Ovary (tissue), 9 donors: Measurements from ENCODE around the gene MICU2. TPM values are rescaled to one million over a fixed set of nuclear protein-coding genes. Genes with fewer than 3 reads are reported as not detected.

Source experiments
- DNase-seq, 5 donors: peaks; one replicate each; pipeline ENCODE4 v3.0.0-alpha.2; 2019 to 2020
- H3K27ac ChIP-seq, 2 donors: fragments of 200-600 bp; one replicate each; pipeline versions ENCODE4 v1.5.1 to v1.8.0; 2019 to 2022
- H3K27me3 ChIP-seq: fragments of 200-600 bp; one replicate; pipeline ENCODE4 v1.8.0; 2022
- H3K36me3 ChIP-seq: fragments of 200-600 bp; sonication (generic); one replicate; pipeline ENCODE4 v1.5.1; 2019
- H3K4me1 ChIP-seq: one replicate; pipeline ENCODE4 v1.8.1; 2013; ENCODE audit warnings: mild to moderate bottlenecking, moderate library complexity; ENCODE audit not compliant: insufficient read depth
- H3K4me3 ChIP-seq: fragments of 200-600 bp; sonication (generic); one replicate; pipeline ENCODE4 v1.5.1; 2017
- H3K9me3 ChIP-seq, 2 donors: fragments of 200-600 bp in 1 of 2; sonication (generic) in 1 of 2; one replicate each; pipeline versions ENCODE4 v1.5.1 to v1.8.1; 2013 to 2019; ENCODE audit warnings: mild to moderate bottlenecking in 1 of 2, moderate library complexity in 1 of 2
- CTCF ChIP-seq, 3 donors: fragments of 450-650 bp in 2 of 3; fragments of 200-600 bp in 1 of 3; IDR thresholded peaks; one replicate each; pipeline versions ENCODE4 v1.5.1 to v1.8.0; 2016 to 2022; ENCODE audit warnings: antibody characterized with exemption in 3 of 3, mild to moderate bottlenecking in 1 of 3
- EP300 ChIP-seq: sonication (generic); formaldehyde crosslinking; IDR thresholded peaks from one replicate; pipeline ENCODE4 v1.6.1; 2017; ENCODE audit warnings: antibody characterized with exemption
- POLR2A ChIP-seq: fragments of 450-650 bp; IDR thresholded peaks from one replicate; pipeline ENCODE4 v1.6.1; 2017; ENCODE audit warnings: antibody characterized with exemption, mild to moderate bottlenecking, moderate library complexity
- WGBS, 3 donors: extraction: QIAGEN DNeasy Blood & Tissue Kit in 1 of 3; methylation state at CpG; one replicate each; pipeline versions ENCODE4 v1.1.5 to v1.1.7; 2013 to 2017; 5-methylcytosine and 5-hydroxymethylcytosine counted together
- intact Hi-C, 4 donors: fragments of 100-400 bp; cut with DNase I; formaldehyde crosslinking; loops; one replicate each; pipeline versions ENCODE4 v1.11.0 to v1.15.1; 2022 to 2023
- polyA plus RNA-seq, 2 donors: library from polyadenylated mRNA; stranded (reverse); fragments of 200-250 nt in 1 of 2; fragments of 350-450 nt in 1 of 2; fragmentation: Illumina TruSeq in 1 of 2; extraction: RNeasy Lipid Tissue Mini Kit (QIAGEN cat#74804) in 1 of 2; gene quantifications; one replicate each; pipeline ENCODE4 v1.2.3, GENCODE V29; 2013 to 2014
- total RNA-seq, 7 donors: library from RNA; depleted of rRNA in 2 of 7; stranded (reverse); fragments of >200 nt in 2 of 7; fragmentation: NEBNext Ultra II Directional in 3 of 7; extraction: Animal tissue kit (Norgen Biotek cat#: 25700) in 3 of 7; gene quantifications; one replicate each; pipeline versions ENCODE4 v1.1.0 to v1.2.4, GENCODE V29; 2016 to 2023
- donor health status: DM: no; HTN: no; CAD: no; lungs with moderate emphysema.
- donor health status: DM: no; HTN: no; CAD: no.
- donor health status: Bipolar disorder and iron deficiency.
- donor health status: DM: yes; HTN: yes; CAD: no.
- donor health status: DM: no; HTN: no; CAD: no.
- donor health status: DM: yes; HTN: yes; CAD: no.

The MICU2 gene
- total and polyA plus RNA-seq, 9 donors = 23.2 to 82.1 (median 31.4) TPM

- no peak for DNase-seq
- H3K4me3 ChIP-seq = no peak overlapping the region
- H3K27ac ChIP-seq = no peak overlapping the region
- no peaks in the 10 kb centered on the region for H3K27me3 ChIP-seq
- 92 to 98% (median 98%) methylated on average over 4 of the region's 4 CpGs for WGBS, 3 donors
- no peaks in the 10 kb centered on the region for H3K9me3 ChIP-seq
- no peaks in the 10 kb centered on the region for H3K4me1 ChIP-seq
- no peaks in the 10 kb centered on the region for H3K36me3 ChIP-seq
- intact Hi-C loops = no loop called here
- TF ChIP-seq POLR2A (no peak), EP300 (no peak), CTCF (IDR thresholded peaks at IDR 0.05) (no peak)
Measured at GRCh38 chr13:21538280-21538679, 65.7 kb downstream of the MICU2 start.

- 77 to 85% (median 84%) methylated on average over 1 of the region's 1 CpG for WGBS, 3 donors
Measured at GRCh38 chr13:21537105-21537504, 66.9 kb downstream of the MICU2 start.

GRCh38 chr13:21534760-21535159, 69.2 kb downstream of the MICU2 start:
- H3K9me3 ChIP-seq = no peaks in the 10 kb centered on the region
- H3K27me3 ChIP-seq = no peaks in the 10 kb centered on the region
- no peak overlapping the region for H3K4me3 ChIP-seq
- H3K36me3 ChIP-seq = no peaks in the 10 kb centered on the region
- no peak for TF ChIP-seq CTCF (IDR thresholded peaks at IDR 0.05)
- no peak for TF ChIP-seq POLR2A
- TF ChIP-seq EP300 = no peak
- intact Hi-C loops = no loop called here
- H3K27ac ChIP-seq = no peak overlapping the region
- no peaks in the 10 kb centered on the region for H3K4me1 ChIP-seq
- no peak for DNase-seq
- WGBS, 3 donors = 88 to 100% (median 95%) methylated on average over 1 of the region's 1 CpG

More at GRCh38 chr13:21537105-21537504, 66.9 kb downstream of the MICU2 start:
- Histone ChIP-seq H3K4me3 (no peak overlapping the region), H3K27me3 (no peaks in the 10 kb centered on the region), H3K27ac (no peak overlapping the region), H3K9me3 (no peaks in the 10 kb centered on the region), H3K36me3 (no peaks in the 10 kb centered on the region), H3K4me1 (no peaks in the 10 kb centered on the region)
- DNase-seq = no peak
- TF ChIP-seq CTCF (IDR thresholded peaks at IDR 0.05) (no peak), EP300 (no peak), POLR2A (no peak)
- intact Hi-C loops = no loop called here

- no peaks in the 10 kb centered on the region for H3K36me3 ChIP-seq
- no peak for DNase-seq
- H3K4me3 ChIP-seq = no peak overlapping the region
- no peaks in the 10 kb centered on the region for H3K9me3 ChIP-seq
- WGBS, 3 donors = 85 to 93% (median 86%) methylated on average over 5 of the region's 5 CpGs
- intact Hi-C loops = no loop called here
- no peaks in the 10 kb centered on the region for H3K27me3 ChIP-seq
- no peaks in the 10 kb centered on the region for H3K4me1 ChIP-seq
- TF ChIP-seq EP300 (no peak), POLR2A (no peak), CTCF (IDR thresholded peaks at IDR 0.05) (no peak)
- H3K27ac ChIP-seq = no peak overlapping the region
Measured at GRCh38 chr13:21531455-21531854, 72.5 kb downstream of the MICU2 start.

- TF ChIP-seq POLR2A (no peak), EP300 (no peak), CTCF (IDR thresholded peaks at IDR 0.05) (no peak)
- Histone ChIP-seq H3K27ac (no peak overlapping the region), H3K4me1 (no peaks in the 10 kb centered on the region), H3K9me3 (no peaks in the 10 kb centered on the region), H3K27me3 (no peaks in the 10 kb centered on the region), H3K36me3 (no peaks in the 10 kb centered on the region), H3K4me3 (no peak overlapping the region)
- intact Hi-C loops = no loop called here
- 88 to 92% (median 91%) methylated on average over 11 of the region's 11 CpGs for WGBS, 3 donors
- DNase-seq = no peak
Measured at GRCh38 chr13:21530656-21531055, 73.3 kb downstream of the MICU2 start.
